ENCODE data around the gene CCDC81.

Gene CCDC81

GRCh38 chr11:86447763-86448480 is 73.2 kb downstream of the CCDC81 start:
- Histone ChIP-seq H3K9me3 (ENCODE audit: control insufficient read depth, insufficient read depth, low read length) (no peaks in the 10 kb centered on the region), H3K27me3 (ENCODE audit: control insufficient read depth, low read length) (no peaks in the 10 kb centered on the region), H3F3A (ENCODE audit: control insufficient read depth, insufficient read depth) (no peaks in the 10 kb centered on the region), H3K4me1 (ENCODE audit: control insufficient read depth, low read length) (no peaks in the 10 kb centered on the region), H3K4me3 (ENCODE audit: low read length) (no peak overlapping the region), H3K79me2 (ENCODE audit: control insufficient read depth, low read length) (no peaks in the 10 kb centered on the region), H4K20me1 (ENCODE audit: control insufficient read depth, insufficient read depth, low read depth, low read length) (no peaks in the 10 kb centered on the region), H3K4me2 (ENCODE audit: low read length) (no peak overlapping the region), H3K36me3 (ENCODE audit: control insufficient read depth, low read length) (no peaks in the 10 kb centered on the region), H3K27ac (ENCODE audit: low read depth, low read length) (no peak overlapping the region), H3K9me2 (replicated peaks; ENCODE audit: control insufficient read depth, low read length) (no peaks in the 10 kb centered on the region)
- TF ChIP-seq CTCF (IDR thresholded peaks at IDR 0.05; ENCODE audit: low read depth, low read length, poor library complexity, severe bottlenecking), result no peak
- TF ChIP-seq EZH2phosphoT487 (IDR thresholded peaks at IDR 0.05; ENCODE audit: borderline replicate concordance, low read length), result no peak

GRCh38 chr11:86449993-86450629 is 75.4 kb downstream of the CCDC81 start:
- Histone ChIP-seq H3K4me1 (ENCODE audit: control insufficient read depth, low read length) (no peaks in the 10 kb centered on the region), H3K4me2 (ENCODE audit: low read length) (no peak overlapping the region), H3K27ac (ENCODE audit: low read depth, low read length) (no peak overlapping the region), H3K27me3 (ENCODE audit: control insufficient read depth, low read length) (no peaks in the 10 kb centered on the region), H3F3A (ENCODE audit: control insufficient read depth, insufficient read depth) (no peaks in the 10 kb centered on the region), H3K36me3 (ENCODE audit: control insufficient read depth, low read length) (no peaks in the 10 kb centered on the region), H4K20me1 (ENCODE audit: control insufficient read depth, insufficient read depth, low read depth, low read length) (no peaks in the 10 kb centered on the region), H3K9me2 (replicated peaks; ENCODE audit: control insufficient read depth, low read length) (no peaks in the 10 kb centered on the region), H3K4me3 (ENCODE audit: low read length) (no peak overlapping the region), H3K79me2 (ENCODE audit: control insufficient read depth, low read length) (no peaks in the 10 kb centered on the region), H3K9me3 (ENCODE audit: control insufficient read depth, insufficient read depth, low read length) (no peaks in the 10 kb centered on the region)
- TF ChIP-seq EZH2phosphoT487 (IDR thresholded peaks at IDR 0.05; ENCODE audit: borderline replicate concordance, low read length) (no peak), CTCF (IDR thresholded peaks at IDR 0.05; ENCODE audit: low read depth, low read length, poor library complexity, severe bottlenecking) (no peak)

- Histone ChIP-seq H3K36me3 (ENCODE audit: control insufficient read depth, low read length) (no peaks in the 10 kb centered on the region), H3K9me3 (ENCODE audit: control insufficient read depth, insufficient read depth, low read length) (no peaks in the 10 kb centered on the region), H3K4me3 (ENCODE audit: low read length) (no peak overlapping the region), H3K9me2 (replicated peaks; ENCODE audit: control insufficient read depth, low read length) (no peaks in the 10 kb centered on the region), H3K27me3 (ENCODE audit: control insufficient read depth, low read length) (peaks cover 5% of the 10 kb centered on the region), H3F3A (ENCODE audit: control insufficient read depth, insufficient read depth) (no peaks in the 10 kb centered on the region), H3K4me2 (ENCODE audit: low read length) (no peak overlapping the region), H3K27ac (ENCODE audit: low read depth, low read length) (no peak overlapping the region), H3K79me2 (ENCODE audit: control insufficient read depth, low read length) (no peaks in the 10 kb centered on the region), H3K4me1 (ENCODE audit: control insufficient read depth, low read length) (no peaks in the 10 kb centered on the region), H4K20me1 (ENCODE audit: control insufficient read depth, insufficient read depth, low read depth, low read length) (no peaks in the 10 kb centered on the region)
- TF ChIP-seq CTCF (IDR thresholded peaks at IDR 0.05; ENCODE audit: low read depth, low read length, poor library complexity, severe bottlenecking) (no peak), EZH2phosphoT487 (IDR thresholded peaks at IDR 0.05; ENCODE audit: borderline replicate concordance, low read length) (no peak)
Measured at GRCh38 chr11:86453290-86454030, 78.8 kb downstream of the CCDC81 start.
